Measurements from ENCODE around the gene MPV17. TPM values are rescaled to one million over a fixed set of nuclear protein-coding genes. Genes with fewer than 3 reads are reported as not detected.

The MPV17 gene
- total and polyA plus RNA-seq, 9 of the 15 experiments (the other 6 are each of a cell fraction or from before 2014, with no cell fraction given), result 54.7 to 140 (median 70.2) TPM

DNA sequence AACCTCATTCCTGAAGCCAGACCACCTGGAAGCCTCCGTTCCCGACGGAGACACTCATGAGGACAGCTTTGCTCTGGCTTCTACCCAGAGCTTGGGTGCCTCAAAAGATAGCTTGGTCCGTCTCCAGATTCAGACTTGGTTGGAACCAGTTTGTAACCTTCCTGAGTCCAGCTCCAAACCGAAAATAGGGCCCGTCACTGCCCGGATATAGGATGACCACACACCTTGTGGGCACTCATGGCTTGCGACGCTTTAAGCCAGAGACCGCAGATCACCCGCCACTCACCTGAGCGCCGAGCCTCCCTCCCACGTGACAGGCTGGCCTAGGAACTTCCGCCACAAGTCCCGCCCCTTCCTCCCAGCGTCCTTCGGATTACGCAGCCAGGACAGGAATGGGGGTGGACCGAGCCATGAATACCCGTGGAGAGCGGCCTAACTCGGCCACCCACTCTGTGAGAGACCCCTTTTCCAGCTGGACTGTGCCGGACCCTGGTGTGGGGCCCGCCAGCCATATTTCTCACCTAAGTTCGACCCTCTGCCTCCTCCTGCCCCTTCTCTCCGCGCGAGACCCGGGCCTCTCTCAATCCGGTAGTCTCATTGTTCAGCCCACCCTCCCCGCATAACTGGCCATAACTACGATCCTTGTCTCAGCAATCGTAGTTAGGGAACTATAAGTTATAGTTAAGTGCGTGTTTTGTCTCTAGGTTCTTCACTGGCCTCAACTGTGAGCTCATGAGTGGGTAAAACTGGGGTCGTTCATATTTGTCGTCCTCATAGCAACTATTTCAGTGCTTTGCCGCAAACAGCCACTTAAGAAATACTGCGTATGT lies at the start of gene MPV17 (continued):
- TF ChIP-seq, protein P1, sequence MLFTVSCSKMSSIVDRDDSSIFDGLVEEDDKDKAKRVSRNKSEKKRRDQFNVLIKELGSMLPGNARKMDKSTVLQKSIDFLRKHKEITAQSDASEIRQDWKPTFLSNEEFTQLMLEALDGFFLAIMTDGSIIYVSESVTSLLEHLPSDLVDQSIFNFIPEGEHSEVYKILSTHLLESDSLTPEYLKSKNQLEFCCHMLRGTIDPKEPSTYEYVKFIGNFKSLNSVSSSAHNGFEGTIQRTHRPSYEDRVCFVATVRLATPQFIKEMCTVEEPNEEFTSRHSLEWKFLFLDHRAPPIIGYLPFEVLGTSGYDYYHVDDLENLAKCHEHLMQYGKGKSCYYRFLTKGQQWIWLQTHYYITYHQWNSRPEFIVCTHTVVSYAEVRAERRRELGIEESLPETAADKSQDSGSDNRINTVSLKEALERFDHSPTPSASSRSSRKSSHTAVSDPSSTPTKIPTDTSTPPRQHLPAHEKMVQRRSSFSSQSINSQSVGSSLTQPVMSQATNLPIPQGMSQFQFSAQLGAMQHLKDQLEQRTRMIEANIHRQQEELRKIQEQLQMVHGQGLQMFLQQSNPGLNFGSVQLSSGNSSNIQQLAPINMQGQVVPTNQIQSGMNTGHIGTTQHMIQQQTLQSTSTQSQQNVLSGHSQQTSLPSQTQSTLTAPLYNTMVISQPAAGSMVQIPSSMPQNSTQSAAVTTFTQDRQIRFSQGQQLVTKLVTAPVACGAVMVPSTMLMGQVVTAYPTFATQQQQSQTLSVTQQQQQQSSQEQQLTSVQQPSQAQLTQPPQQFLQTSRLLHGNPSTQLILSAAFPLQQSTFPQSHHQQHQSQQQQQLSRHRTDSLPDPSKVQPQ (CRISPR knock-in tag; IDR thresholded peaks at IDR 0.05; ENCODE audit: borderline replicate concordance), result no peak
- TF ChIP-seq SMAD3 (CRISPR knock-in tag; conservative IDR thresholded peaks at IDR 0.05), result 0 out of 2 replicates have a peak, but pooled peaks have one; percentile 25
- peak; percentile 63 for TF ChIP-seq ZSCAN32 (CRISPR knock-in tag; IDR thresholded peaks at IDR 0.05)
- TF ChIP-seq ZNF253 (CRISPR knock-in tag; conservative IDR thresholded peaks at IDR 0.05), result no peak
- peak; percentile 75 for TF ChIP-seq ELF2 (CRISPR knock-in tag; IDR thresholded peaks at IDR 0.05)
- peak; percentile 81 for TF ChIP-seq SMAD1 (IDR thresholded peaks at IDR 0.05; ENCODE audit: low read depth, low read length, partially characterized antibody)
- no peak for TF ChIP-seq ZKSCAN3 (CRISPR knock-in tag; IDR thresholded peaks at IDR 0.05)
- TF ChIP-seq WHSC1 (IDR thresholded peaks at IDR 0.05; ENCODE audit: low read length), result no peak
- no peak for TF ChIP-seq SRSF7 (optimal IDR thresholded peaks at IDR 0.05; ENCODE audit: low read depth, low read length)
- TF ChIP-seq, protein P2, sequence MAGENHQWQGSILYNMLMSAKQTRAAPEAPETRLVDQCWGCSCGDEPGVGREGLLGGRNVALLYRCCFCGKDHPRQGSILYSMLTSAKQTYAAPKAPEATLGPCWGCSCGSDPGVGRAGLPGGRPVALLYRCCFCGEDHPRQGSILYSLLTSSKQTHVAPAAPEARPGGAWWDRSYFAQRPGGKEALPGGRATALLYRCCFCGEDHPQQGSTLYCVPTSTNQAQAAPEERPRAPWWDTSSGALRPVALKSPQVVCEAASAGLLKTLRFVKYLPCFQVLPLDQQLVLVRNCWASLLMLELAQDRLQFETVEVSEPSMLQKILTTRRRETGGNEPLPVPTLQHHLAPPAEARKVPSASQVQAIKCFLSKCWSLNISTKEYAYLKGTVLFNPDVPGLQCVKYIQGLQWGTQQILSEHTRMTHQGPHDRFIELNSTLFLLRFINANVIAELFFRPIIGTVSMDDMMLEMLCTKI (IDR thresholded peaks at IDR 0.05; ENCODE audit: partially characterized antibody), result no peak
- 0 out of 2 replicates have a peak, but pooled peaks have one; percentile 27 for TF ChIP-seq RNF2 (IDR thresholded peaks at IDR 0.05)
- no peak for TF ChIP-seq HDAC8 (tag; IDR thresholded peaks at IDR 0.05)
- no peak for TF ChIP-seq ZNF347 (CRISPR knock-in tag; IDR thresholded peaks at IDR 0.05; ENCODE audit: low read depth)
- 0 out of 2 replicates have a peak, but pooled peaks have one; percentile 38 for TF ChIP-seq TGIF2 (CRISPR knock-in tag; IDR thresholded peaks at IDR 0.05)
- peak; percentile 57; the same call in 1 of the 2 replicates for TF ChIP-seq JUND (IDR thresholded peaks at IDR 0.05; ENCODE audit: borderline replicate concordance, low read depth, low read length)
- no peak; the same call in 2 of the 3 replicates for TF ChIP-seq JUND (tag; IDR thresholded peaks at IDR 0.05; ENCODE audit: borderline replicate concordance, low read depth, low read length)
- TF ChIP-seq HEY1 (CRISPR knock-in tag; IDR thresholded peaks at IDR 0.05; ENCODE audit: borderline replicate concordance), result 0 out of 2 replicates have a peak, but pooled peaks have one; percentile 37
- TF ChIP-seq MEF2D (tag; conservative IDR thresholded peaks at IDR 0.05; ENCODE audit: low read depth), result no peak
- TF ChIP-seq DPF2 (IDR thresholded peaks at IDR 0.05), result no peak; the same call in 1 of the 2 replicates
- no peak for TF ChIP-seq BCOR (IDR thresholded peaks at IDR 0.05)
- peak; percentile 78 for TF ChIP-seq L3MBTL2 (IDR thresholded peaks at IDR 0.05)
- TF ChIP-seq NEUROD1 (IDR thresholded peaks at IDR 0.05; ENCODE audit: borderline replicate concordance, low read depth, low read length, partially characterized antibody), result no peak
- TF ChIP-seq NR3C1 (CRISPR knock-in tag; IDR thresholded peaks at IDR 0.05), result no peak
- peak; percentile 95 for TF ChIP-seq POLR2AphosphoS5 (IDR thresholded peaks at IDR 0.05; ENCODE audit: control insufficient read depth, insufficient read depth, low read depth, low read length)
- TF ChIP-seq CREBBP (IDR thresholded peaks at IDR 0.05; ENCODE audit: low read depth, low read length), result no peak

Measured in K562 (cell line).